Tibial artery (tissue), 4 donors: Measurements from ENCODE around the gene EMP2.

Source experiments
- DNase-seq, 2 donors: peaks; one replicate each; pipeline ENCODE4 v3.0.0-alpha.2; 2019
- H3K27ac ChIP-seq, 2 donors: fragments of 200-600 bp; sonication (generic) in 1 of 2; 1 replicate in 1 of 2; 2 replicates in 1 of 2; pipeline ENCODE4 v1.5.1; 2018 to 2019; ENCODE audit warnings: mild to moderate bottlenecking in 1 of 2
- H3K27me3 ChIP-seq, 2 donors: fragments of 200-600 bp; sonication (generic) in 1 of 2; one replicate each; pipeline versions ENCODE4 v1.5.1 to v1.6.0; 2016 to 2019
- H3K36me3 ChIP-seq, 3 donors: fragments of 200-600 bp; sonication (generic) in 2 of 3; one replicate each; pipeline ENCODE4 v1.5.1; 2016 to 2019; ENCODE audit warnings: mild to moderate bottlenecking in 2 of 3
- H3K4me1 ChIP-seq, 4 donors: fragments of 200-600 bp; sonication (generic) in 2 of 4; 1 replicate in 3 of 4; 2 replicates in 1 of 4; pipeline ENCODE4 v1.5.1; 2016 to 2019
- H3K4me3 ChIP-seq, 2 donors: fragments of 200-600 bp; sonication (generic) in 1 of 2; 1 replicate in 1 of 2; 2 replicates in 1 of 2; pipeline ENCODE4 v1.5.1; 2018 to 2019; ENCODE audit warnings: mild to moderate bottlenecking in 2 of 2
- H3K9me3 ChIP-seq, 3 donors: fragments of 200-600 bp; sonication (generic) in 1 of 3; one replicate each; pipeline ENCODE4 v1.5.1; 2016 to 2019
- CTCF ChIP-seq, 2 experiments: fragments of 200-600 bp in 1 of 2; fragments of 450-650 bp in 1 of 2; IDR thresholded peaks; one replicate each; pipeline ENCODE4 v1.5.1; 2017 to 2019; ENCODE audit warnings: antibody characterized with exemption in 2 of 2, mild to moderate bottlenecking in 1 of 2, moderate library complexity in 1 of 2
- intact Hi-C: fragments of 100-400 bp; cut with DNase I; formaldehyde crosslinking; loops from one replicate; pipeline ENCODE4 v1.15.0; 2023; ENCODE audit warnings: low total_unique reads

EMP2 gene

GRCh38 chr16:10485698-10486382, 94.6 kb downstream of the EMP2 start:
- no peak for DNase-seq
- H3K4me1 ChIP-seq, result peaks cover 0 to 15% (median 3%) of the 10 kb centered on the region in 4 donors
- no peaks in the 10 kb centered on the region for H3K9me3 ChIP-seq
- no peak for TF ChIP-seq CTCF (IDR thresholded peaks at IDR 0.05)
- peaks cover 0 to 24% (median 3%) of the 10 kb centered on the region in 3 donors for H3K36me3 ChIP-seq
- no peak overlapping the region for H3K27ac ChIP-seq
- intact Hi-C loops, result no loop called here
- H3K4me3 ChIP-seq, result no peak overlapping the region
- H3K27me3 ChIP-seq, result no peaks in the 10 kb centered on the region

- no peaks in the 10 kb centered on the region for H3K9me3 ChIP-seq
- no peak overlapping the region for H3K4me3 ChIP-seq
- peaks cover 0 to 9% (median 3%) of the 10 kb centered on the region in 4 donors for H3K4me1 ChIP-seq
- peaks cover 0 to 24% (median 3%) of the 10 kb centered on the region in 3 donors for H3K36me3 ChIP-seq
- H3K27me3 ChIP-seq, result no peaks in the 10 kb centered on the region
- intact Hi-C loops, result no loop called here
- TF ChIP-seq CTCF (IDR thresholded peaks at IDR 0.05), result no peak
- DNase-seq, result no peak
- H3K27ac ChIP-seq, result no peak overlapping the region
These were observed 95.2 kb downstream of the EMP2 start for GRCh38 chr16:10485159-10485558.

DNA sequence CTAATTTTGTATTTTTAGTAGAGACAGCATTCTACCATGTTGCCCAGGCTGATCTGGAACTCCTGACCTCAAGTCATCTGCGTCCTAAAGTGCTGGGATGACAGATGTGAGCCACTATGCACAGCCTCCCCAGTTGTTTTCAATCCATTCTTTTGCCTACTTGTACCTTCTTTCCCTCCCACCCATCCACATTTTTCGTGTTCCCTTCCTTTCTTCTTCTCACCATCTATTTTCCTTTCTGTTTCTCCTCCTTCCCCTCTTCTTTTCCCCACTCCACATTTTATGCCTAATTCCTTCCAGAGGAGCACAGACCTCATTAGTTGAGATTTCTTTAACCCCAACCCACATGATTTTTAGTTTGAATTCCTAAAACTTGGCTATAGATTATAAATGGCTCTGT, 100.2 kb downstream of the EMP2 start:
- Histone ChIP-seq H3K9me3 (peaks cover 0 to 3% (median 0%) of the 10 kb centered on the region in 3 donors), H3K27me3 (no peaks in the 10 kb centered on the region), H3K4me3 (no peak overlapping the region), H3K36me3 (peaks cover 0 to 29% (median 12%) of the 10 kb centered on the region in 3 donors), H3K4me1 (no peaks in the 10 kb centered on the region), H3K27ac (no peak overlapping the region)
- intact Hi-C loops, result no loop called here
- no peak for DNase-seq
- no peak for TF ChIP-seq CTCF (IDR thresholded peaks at IDR 0.05)
